ENCODE measurements around the gene BACE2.
A peak's percentile ranks its signal among the peaks of the same experiment; 100 is the strongest.

BACE2 gene

DNA sequence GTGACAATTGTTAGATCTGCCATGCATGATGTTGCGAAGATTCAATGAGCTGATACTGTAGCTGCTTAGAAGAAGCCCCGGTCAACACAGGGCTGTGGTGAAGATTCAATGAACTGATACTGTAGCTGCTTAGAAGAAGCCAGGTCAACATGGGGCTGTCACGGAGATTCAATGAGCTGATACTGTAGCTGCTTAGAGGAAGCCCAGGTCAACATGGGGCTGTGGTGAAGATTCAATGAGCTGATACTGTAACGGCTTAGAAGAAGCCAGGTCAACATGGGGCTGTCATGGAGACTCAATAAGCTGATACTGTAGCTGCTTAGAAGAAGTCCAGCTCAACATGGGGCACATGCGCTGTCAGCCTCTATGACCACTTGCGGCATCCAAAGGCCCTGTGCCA lies 18.8 kb upstream of the BACE2 start:
- DNase-seq: no peak

DNA sequence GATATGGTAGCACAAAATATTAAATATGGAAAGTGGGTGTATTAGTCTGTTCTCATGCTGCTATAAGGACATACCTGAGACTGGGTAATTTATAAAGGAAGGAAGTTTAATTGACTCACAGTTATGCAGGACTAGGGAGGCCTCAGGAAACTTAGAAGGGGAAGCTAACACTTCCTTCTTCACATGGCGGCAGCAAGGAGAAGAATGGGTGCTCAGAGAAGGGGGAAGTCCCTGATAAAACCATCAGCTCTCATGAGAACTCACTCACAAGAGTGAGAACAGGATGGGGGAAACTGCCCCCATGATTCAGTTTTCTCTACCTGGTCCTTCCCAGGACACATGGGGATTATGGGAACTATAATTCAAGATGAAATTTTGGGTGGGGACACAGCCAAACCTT lies 15.8 kb upstream of the BACE2 start:
- DNase-seq: no peak

DNA sequence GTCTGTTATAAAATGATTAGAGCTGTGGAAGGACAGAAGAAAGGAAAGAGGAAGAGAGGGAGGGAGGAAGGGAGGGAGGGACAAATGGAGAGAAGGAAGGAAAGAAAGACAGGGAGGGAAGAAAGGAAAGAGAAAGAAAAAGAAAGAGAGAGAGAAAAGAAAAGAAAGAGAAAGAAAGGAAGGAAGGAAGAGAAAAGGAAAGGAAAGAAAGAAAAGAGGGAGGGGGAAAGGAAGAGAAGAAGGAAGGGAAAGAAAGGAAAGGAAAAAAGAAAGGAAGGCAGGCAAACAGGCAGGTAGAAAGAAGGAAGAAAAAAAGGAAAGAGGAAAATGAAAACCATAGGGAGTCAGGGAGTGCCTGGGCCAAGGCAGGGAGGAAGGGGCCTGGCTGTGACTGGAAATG lies 14.5 kb upstream of the BACE2 start:
- no peak for DNase-seq

DNA sequence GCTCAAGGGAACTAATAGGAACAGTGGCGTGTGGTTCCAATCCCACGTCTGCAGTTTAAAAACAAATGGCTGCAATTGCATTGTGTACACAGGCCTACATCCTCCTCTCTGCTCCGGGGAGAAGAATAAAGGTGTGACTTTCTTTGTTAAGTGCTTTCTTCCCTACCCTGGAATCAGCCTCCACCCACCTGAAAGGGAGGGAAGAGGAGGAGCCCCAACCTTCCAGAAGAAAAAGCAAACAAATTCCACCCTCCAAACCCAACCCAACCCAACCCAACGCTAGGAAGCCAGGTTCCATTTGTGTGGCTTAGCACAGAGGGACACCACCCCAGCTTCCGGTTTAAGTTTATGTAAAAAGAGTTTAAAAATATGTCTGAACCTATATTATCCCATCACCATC lies 11.8 kb upstream of the BACE2 start:
- no peak for DNase-seq

DNA sequence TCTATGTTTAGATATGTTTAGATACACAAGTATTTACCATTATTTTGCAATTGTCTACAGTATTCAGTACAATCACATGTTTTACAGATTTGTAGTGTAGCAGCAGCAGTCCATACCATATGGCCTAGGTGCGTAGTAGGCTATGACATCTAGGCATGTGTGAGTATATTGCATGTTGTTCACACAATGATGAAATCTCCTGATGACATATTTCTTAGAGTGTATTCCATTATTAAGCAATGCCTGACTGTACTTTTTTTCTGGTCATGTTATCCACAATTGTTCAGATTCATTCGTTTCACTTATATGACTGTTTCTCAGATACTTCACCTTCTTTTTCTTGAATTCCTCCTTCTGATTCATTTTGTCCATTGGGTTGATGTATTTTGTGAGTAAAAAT lies 9.9 kb upstream of the BACE2 start:
- no peak for DNase-seq

DNA sequence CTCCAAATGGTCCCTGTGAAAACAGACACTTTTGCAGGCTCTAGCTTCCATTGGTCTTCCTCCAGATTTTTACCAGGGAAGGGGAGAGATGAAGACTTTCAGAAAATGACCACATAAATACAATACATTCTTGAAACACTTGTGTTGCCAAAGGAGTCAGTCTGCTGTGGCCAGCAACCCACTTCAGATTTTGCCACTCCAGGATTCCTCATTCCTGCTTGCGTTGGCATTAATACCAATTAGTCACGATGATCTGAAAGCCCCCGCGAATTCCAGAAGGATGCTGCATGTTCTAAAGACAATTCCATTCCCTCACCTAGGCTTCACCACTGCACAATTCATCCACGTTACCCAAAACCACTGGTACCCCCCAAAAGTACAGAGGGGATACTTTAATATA lies 7.9 kb upstream of the BACE2 start:
- no peak for DNase-seq

DNA sequence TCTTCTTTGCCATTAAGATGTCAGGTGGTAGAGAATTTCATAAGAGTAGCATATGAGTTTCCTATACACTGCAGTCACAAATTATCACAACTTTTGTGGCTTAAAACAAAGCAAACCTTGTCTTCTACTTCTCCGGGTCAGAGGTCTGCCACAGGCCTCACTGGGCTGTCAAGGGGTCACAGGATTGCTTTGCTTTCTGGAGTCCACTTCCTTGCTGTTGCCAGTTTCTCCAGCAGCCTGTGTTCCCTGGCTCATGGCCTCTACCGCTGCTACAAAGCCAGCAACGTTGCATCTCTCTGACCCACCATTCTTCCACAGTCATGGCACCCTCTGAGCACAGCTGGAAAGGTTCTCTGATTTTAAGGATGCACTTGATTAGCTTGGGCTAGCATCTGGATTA lies 6.5 kb upstream of the BACE2 start:
- DNase-seq: no peak

DNA sequence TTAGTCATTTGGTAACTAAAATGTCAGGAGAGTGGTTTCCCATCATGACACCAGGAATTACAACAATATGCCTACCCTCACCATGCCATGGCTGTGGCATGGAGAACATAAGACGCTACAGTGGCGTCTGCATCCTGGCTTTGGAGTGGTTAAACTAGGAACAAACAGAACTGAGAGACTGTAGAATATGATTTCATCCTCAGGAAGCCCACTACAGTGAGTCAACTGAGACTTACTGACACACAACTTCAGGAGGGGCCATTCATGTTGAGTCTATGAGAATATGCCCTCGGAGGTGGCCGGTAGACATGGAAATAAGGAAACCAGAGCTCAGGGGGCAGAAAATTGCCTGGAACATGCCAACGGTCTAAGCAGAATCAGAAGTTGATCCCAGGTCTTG lies 5.9 kb upstream of the BACE2 start:
- no peak for DNase-seq

DNA sequence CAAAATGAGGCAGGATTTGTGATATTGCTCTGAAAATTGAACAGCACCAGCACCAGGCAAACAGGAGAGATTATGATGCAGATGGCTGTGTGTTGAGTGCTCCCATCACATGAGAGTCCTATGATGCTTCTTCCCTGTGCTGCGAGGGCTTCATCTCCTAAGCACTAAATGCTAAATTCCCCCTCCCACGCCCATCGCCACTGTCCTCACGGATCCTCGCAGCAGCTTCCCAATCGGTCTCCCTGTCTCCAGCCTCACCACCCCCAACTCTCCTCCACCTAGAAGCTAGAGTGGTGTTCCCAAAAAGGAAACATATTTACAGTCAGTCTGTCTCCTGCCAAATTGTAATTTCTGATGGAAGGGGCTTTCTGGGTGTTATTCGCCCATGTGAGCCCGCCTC lies 4.9 kb upstream of the BACE2 start:
- DNase-seq: no peak

DNA sequence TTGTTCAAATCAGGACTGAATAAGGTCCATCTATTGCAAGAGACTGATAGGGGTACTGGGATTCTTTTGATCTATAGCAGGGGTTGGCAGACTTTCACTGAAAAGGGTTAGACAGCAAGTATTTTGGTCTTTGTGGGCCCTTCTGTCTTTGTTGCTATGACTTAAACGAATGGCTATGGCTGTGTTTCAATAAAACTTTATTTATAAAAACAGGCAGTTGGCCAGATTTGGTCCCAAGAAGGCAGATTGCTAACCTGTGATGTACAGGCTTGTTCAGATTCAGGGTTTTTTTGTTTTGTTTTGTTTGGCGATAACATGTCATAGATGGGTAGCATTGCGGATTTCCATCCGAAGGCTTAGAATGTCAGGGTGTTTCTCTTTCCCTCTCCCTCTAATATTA lies 3.9 kb upstream of the BACE2 start:
- no peak for DNase-seq

DNA sequence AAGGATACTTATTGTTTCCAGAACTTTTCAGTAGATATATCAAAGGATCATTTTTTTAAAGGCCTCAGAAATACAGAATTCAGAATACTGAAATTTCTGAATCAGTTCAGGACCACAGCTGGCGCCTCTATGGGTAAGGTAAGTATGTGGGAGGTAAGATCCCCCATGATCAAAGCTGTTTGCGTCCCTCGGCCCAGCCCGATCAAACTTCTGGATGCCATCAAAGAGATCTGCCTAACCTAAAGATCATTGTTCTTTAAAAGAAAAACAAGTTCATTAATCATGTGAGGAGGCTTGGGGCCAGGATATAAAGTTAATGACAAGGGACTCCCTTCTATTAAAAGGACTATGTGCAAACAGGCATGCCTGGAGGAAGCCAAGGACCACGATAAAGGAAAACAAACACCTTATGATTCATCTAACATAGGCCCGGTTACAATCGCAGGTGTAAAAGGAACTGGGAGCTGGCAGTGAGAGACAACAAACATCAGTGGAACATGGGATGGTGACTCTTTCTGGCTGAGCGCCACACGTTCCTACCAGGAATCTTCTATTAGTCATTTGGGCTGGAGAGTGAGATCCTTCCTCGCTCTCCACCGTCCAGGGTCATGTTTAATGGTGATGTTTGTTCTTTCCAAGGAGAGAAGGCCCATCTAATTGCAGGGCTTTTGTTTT lies 2.8 kb upstream of the BACE2 start:
- DNase-seq: no peak

DNA sequence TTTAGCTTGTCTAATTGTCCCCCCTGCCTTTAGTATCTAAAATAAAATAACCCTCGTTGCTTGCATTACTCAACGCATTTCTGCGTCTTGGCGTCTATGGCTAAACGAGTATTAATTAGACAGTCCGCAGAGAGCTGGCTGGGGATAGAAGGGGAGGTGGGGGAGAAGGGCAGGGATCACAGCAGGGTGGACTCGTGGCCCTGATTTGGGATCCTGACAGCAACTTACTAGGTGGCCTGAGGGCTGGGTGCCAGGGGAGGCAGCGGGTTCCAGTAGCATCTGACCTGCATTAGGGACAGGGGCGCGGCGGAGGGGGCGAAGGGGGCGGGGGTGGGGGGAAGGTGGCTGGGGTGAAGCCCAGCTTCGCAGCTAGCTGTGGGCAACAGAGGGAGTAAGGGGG lies 1.1 kb upstream of the BACE2 start:
- no peak for DNase-seq

DNA sequence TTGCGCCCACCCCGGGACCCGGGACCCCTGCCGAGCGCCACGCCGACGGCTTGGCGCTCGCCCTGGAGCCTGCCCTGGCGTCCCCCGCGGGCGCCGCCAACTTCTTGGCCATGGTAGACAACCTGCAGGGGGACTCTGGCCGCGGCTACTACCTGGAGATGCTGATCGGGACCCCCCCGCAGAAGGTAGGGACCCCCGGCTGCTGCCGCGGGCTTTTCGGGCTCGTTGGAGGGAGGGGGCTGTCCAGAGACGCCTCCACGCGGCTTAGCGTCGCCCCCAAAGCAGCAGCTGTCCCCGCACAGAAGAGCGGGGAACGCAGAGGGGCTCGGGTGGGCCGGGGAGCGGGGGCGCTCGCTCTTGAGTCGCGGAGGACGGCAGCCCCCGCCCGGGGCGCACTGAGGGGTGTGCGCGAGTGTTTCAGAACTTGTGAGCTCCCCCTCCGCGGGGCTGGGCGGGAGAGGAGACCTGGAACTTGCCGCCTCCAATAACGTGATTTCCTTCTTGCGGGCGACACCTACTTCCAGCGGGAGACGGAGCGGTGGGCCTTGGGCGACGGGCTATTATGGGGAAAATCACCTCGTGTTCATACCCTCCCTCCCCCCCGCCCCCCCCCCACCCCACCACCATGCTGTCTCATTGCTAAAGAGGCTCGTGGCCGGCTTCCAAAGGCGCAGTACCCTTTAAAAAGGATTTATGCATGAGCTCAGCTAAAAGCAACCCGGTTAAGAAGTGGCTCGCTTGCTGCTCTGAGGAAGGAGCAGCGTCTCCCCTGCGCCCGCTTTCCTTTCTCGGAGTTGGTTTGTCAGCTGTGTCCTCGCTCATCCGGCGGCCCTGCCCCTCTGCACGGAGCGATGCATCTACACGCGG lies 664 bp downstream of the BACE2 start:
- DNase-seq: peak in 1 of 2 experiments; percentile 5

DNA sequence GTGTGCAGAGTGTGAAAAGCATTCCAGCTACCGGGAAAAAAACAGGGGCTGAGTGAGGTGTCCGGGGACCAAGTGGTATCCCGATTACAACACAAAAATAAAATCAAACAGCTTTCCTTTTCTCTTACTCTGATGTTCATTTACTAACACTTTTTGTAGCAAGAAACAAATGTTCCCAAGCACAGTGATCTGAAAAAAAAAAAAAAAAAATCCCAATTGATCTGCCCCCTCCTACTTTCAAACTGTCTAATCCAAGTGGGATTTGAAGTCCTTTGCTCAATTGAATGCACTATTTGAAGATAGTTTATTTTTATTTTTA lies 1.3 kb downstream of the BACE2 start:
- no peak for DNase-seq

DNA sequence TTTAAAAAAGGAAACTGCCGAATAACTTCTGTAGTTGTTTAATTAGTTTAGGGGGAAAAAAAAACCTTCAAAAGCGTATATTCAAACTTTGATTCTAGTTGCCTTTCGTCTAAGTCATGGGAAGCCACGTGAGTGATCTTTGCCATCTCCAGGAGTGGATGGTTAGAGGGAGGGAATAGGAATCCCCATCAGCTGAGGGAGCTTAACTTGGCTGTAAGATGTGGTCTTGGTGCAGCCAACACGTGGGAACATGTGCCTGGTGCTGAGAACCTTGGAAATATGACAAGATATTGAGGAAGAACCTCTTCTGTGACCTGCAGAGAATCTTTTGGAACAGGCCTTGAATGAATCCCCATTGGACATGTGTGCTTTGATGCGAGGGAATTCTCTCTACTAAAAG lies 1.7 kb downstream of the BACE2 start:
- no peak for DNase-seq

DNA sequence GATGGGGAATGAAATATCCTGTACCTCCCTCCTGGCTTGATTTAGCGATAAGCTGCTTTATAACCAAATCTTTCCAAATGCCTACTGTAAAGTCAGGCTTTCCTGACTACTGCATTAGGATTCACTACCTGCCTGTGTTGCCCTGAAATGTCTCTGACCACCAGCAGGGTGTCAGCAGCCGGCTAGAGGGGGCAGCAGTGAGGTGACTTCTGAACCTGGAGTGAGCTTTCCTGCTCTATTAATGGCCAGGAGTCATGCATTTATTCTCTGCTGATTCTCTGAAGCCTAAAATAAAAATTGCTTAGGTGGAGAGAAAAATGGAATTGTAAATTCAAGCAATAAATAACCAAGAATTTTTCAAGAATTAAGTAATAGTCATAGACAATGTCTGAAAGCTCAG lies 2.5 kb downstream of the BACE2 start:
- DNase-seq: no peak

DNA sequence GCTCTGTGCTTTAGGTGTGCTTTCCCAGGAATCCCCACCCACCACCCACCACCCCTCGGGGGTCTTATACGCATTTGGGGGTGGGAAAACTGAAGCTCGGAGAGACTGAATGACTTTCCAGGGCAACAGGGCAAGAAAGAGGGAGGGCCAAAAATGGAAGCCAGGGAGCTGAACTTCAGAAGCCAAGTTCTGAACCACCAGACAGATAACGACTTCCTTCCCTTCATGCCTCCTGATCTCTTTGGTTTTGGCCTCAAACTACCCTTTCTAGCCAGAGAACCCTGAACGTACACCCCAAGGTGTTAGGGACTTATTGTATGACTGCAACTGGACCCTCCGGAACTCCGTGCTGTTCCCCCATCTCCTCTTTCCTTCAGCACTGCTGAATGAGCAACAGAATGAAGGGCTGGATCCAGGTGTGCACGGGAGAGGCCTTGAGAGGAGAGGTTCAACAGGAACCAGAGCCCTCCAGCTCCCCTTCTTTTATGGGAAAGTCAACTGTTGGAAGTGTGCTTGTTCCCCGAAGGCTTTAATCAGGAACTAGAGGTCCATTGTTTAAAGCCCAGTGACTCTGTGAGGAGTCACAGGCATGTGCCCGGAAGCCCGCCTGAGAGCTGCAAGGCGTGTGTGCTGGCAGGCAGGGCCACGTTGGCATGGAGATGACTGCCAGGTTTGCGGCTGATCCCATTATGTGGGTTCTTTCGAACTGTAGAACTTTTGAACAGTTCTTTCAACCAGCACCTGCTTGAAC lies 3.1 kb downstream of the BACE2 start:
- no peak for DNase-seq

DNA sequence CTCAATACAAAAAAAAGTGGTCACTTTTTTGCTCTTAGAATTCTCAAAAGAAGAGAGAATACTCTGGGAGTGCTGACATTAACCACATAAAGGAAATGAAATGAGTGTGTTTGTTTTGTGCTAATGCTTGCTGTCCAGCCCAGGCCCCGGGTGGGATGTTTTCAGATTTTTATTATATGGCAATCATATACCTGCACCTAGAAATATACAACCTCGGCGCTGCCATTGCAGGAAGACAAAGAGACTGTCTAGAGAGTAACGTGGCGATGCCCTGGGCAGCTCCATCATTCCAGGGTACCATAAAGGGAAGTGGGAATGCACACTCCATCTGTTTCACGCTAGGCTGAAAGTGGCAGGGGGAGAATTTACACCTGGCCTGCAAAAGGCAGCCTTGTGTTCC lies 7.1 kb downstream of the BACE2 start:
- DNase-seq: no peak

DNA sequence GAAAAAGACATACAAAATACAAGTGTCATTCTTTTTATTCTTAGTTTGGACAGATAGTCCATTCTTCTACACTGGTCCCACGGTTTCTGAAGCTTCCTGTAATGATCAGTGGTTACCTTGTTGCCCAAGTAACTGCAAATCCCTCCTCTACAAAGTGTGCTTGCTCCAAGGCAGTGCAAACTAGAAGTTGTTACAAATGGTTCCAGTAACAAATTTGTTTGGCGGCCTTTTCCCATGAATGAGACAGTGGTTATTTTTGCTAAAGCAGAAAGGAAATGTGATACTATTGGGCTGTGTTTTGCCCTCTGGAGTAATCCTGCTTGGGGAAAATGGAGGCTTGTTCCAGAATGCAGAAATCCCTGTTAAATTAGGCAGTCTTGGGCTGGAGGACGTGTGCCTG lies 8.9 kb downstream of the BACE2 start:
- DNase-seq: no peak

DNA sequence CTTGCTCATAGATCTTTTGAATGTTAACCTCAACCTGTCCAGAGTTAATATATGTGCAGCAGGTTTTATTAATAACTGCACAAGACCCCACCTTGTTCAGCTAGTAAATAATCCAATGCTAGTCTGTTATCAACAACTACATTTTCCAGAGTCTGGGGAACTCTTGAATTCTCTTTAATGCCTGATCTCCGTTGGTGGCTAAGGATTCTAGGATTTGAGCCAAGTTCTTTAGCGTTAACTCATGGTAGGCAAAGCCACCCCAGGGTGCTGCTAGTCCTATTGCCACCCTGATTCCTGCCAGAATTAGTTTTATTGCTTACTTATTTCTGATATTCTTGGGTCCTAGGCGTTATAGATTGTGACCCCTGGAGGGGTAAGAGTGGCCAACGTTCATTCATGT lies 12.8 kb downstream of the BACE2 start:
- no peak for DNase-seq

DNA sequence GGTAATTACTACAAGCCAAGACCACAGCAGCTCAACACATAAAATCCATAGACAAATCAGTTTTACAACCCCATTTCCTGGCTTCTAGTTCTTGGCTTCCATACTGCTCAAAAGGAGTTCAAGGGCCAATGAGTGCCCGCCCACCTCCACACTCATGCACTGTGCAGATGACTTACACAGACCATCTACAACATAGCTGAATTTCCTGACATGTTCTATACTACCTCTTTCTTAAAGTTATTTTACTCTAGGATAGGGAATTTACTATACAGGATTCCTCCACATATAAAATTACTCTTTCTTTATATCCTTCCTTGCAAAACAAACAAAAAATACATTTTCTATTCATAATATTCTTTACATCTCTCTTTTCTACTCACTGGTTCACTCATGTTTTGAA lies 14.6 kb downstream of the BACE2 start:
- DNase-seq: no peak

DNA sequence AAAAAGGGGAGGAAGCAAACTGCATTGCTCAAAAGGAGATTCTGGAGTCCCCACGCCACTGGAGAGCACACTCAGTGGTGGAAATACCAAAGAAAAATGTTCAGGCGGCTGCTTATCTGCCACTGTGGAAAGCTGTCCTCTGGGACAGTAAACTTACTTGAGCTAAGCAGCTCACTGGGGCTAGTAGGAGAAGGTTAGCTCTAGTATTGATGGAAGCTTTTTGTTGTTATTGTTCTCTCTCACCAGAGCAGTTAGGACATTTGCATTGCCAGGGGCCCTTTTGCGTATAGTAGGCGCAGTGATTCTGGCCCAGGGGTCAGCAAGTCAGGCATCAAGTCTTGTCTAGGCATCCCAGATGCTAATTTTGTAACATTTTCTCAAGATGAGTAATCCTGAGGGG lies 15.6 kb downstream of the BACE2 start:
- no peak for DNase-seq

DNA sequence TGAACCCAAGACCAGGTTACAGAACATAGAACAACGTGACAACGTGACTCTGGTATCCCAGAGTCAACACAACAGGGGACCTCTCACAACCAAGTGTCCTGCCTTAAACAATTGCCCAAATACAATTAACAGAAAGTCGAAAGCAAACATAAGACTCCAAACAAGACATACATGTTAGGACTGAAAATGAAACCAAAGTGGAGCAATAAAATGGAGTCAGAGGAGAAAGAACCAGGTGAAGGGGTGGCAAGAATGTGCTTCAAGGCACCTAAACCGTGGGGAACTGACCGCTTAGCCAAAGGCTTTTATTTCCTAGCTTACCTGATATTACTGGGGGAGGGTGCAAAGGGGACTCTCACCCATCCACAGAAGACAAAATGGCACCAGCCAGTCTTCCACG lies 17.8 kb downstream of the BACE2 start:
- no peak for DNase-seq
